Colonic mucosa (tissue), 4 donors: ENCODE results near the gene PANK2. TPM values are rescaled to one million over a fixed set of nuclear protein-coding genes. Genes with fewer than 3 reads are reported as not detected.

Source experiments
- DNase-seq: peaks from one replicate; pipeline ENCODE4 v3.0.0-alpha.2; 2020
- H3K27ac ChIP-seq: fragments of 200-600 bp; one replicate; pipeline ENCODE4 v1.8.0; 2021
- H3K27me3 ChIP-seq: fragments of 200-600 bp; one replicate; pipeline ENCODE4 v1.8.0; 2021
- H3K36me3 ChIP-seq: fragments of 200-600 bp; one replicate; pipeline ENCODE4 v1.8.0; 2021
- H3K4me1 ChIP-seq: fragments of 200-600 bp; one replicate; pipeline ENCODE4 v1.8.0; 2021; ENCODE audit warnings: mild to moderate bottlenecking
- H3K4me3 ChIP-seq: fragments of 200-600 bp; one replicate; pipeline ENCODE4 v1.8.0; 2021
- H3K9ac ChIP-seq, 2 donors: one replicate each; pipeline ENCODE4 v1.7.0; 2013; ENCODE audit warnings: control low read depth in 2 of 2, low read depth in 2 of 2, low read length in 2 of 2
- H3K9me3 ChIP-seq: fragments of 200-600 bp; one replicate; pipeline ENCODE4 v1.8.0; 2021
- CTCF ChIP-seq: fragments of 200-600 bp; IDR thresholded peaks from one replicate; pipeline ENCODE4 v1.8.0; 2022; ENCODE audit warnings: antibody characterized with exemption, mild to moderate bottlenecking
- intact Hi-C: fragments of 100-400 bp; cut with DNase I; formaldehyde crosslinking; loops from one replicate; pipeline ENCODE4 v1.14.1; 2022
- total RNA-seq, 2 donors: library from RNA; stranded (reverse); fragmentation: NEBNext Ultra II Directional in 1 of 2; extraction: Animal tissue kit (Norgen Biotek cat#: 25700) in 1 of 2; gene quantifications; one replicate each; pipeline ENCODE4 v1.2.1, GENCODE V29; 2021
- donor health status: healthy.
- donor health status: DM: no; HTN: no; CAD: no.
- donor health status: DM: no; HTN: no; CAD: no.

PANK2 gene
- total RNA-seq, 2 donors from 2014 or later = 29.7 to 31.3 TPM

- intact Hi-C loops = no loop called here
- no peak for DNase-seq
- TF ChIP-seq CTCF = no peak
- Histone ChIP-seq H3K27me3 (no peaks in the 10 kb centered on the region), H3K36me3 (peaks cover 44% of the 10 kb centered on the region), H3K4me3 (no peak overlapping the region), H3K9ac (no peak overlapping the region), H3K27ac (no peak overlapping the region), H3K4me1 (no peaks in the 10 kb centered on the region), H3K9me3 (no peaks in the 10 kb centered on the region)
Observed at GRCh38 chr20:3865152-3865886, 23.9 kb upstream of the PANK2 start.

GRCh38 chr20:3865887-3866407, 23.2 kb upstream of the PANK2 start:
- Histone ChIP-seq H3K4me3 (no peak overlapping the region), H3K36me3 (peaks cover 44% of the 10 kb centered on the region), H3K27me3 (no peaks in the 10 kb centered on the region), H3K9me3 (no peaks in the 10 kb centered on the region), H3K9ac (no peak overlapping the region), H3K27ac (no peak overlapping the region), H3K4me1 (no peaks in the 10 kb centered on the region)
- no peak for TF ChIP-seq CTCF
- no peak for DNase-seq
- intact Hi-C loops = no loop called here

- Histone ChIP-seq H3K27me3 (no peaks in the 10 kb centered on the region), H3K36me3 (peaks cover 41% of the 10 kb centered on the region)
- intact Hi-C loops = no loop called here
Observed at GRCh38 chr20:3866464-3866863, 22.7 kb upstream of the PANK2 start.

GRCh38 chr20:3867802-3868201, 21.4 kb upstream of the PANK2 start:
- Histone ChIP-seq H3K4me1 (no peaks in the 10 kb centered on the region), H3K9ac (no peak overlapping the region), H3K27ac (no peak overlapping the region), H3K36me3 (peaks cover 28% of the 10 kb centered on the region), H3K9me3 (no peaks in the 10 kb centered on the region), H3K27me3 (no peaks in the 10 kb centered on the region), H3K4me3 (no peak overlapping the region)
- TF ChIP-seq CTCF = no peak
- intact Hi-C loops = no loop called here
- no peak for DNase-seq

More at GRCh38 chr20:3866464-3866863, 22.7 kb upstream of the PANK2 start:
- DNase-seq = no peak
- Histone ChIP-seq H3K27ac (no peak overlapping the region), H3K9me3 (no peaks in the 10 kb centered on the region), H3K4me3 (no peak overlapping the region), H3K9ac (no peak overlapping the region), H3K4me1 (no peaks in the 10 kb centered on the region)
- TF ChIP-seq CTCF = no peak

- H3K36me3 ChIP-seq = peaks cover 8% of the 10 kb centered on the region
- H3K27ac ChIP-seq = no peak overlapping the region
- H3K27me3 ChIP-seq = no peaks in the 10 kb centered on the region
- no peak overlapping the region for H3K9ac ChIP-seq
- H3K4me3 ChIP-seq = no peak overlapping the region
- DNase-seq = no peak
- no peaks in the 10 kb centered on the region for H3K4me1 ChIP-seq
- intact Hi-C loops = no loop called here
- H3K9me3 ChIP-seq = no peaks in the 10 kb centered on the region
- TF ChIP-seq CTCF = no peak
Observed at GRCh38 chr20:3869839-3870634, 19.1 kb upstream of the PANK2 start.
